Measurements from ENCODE around the gene ZMAT5.

The ZMAT5 gene

DNA sequence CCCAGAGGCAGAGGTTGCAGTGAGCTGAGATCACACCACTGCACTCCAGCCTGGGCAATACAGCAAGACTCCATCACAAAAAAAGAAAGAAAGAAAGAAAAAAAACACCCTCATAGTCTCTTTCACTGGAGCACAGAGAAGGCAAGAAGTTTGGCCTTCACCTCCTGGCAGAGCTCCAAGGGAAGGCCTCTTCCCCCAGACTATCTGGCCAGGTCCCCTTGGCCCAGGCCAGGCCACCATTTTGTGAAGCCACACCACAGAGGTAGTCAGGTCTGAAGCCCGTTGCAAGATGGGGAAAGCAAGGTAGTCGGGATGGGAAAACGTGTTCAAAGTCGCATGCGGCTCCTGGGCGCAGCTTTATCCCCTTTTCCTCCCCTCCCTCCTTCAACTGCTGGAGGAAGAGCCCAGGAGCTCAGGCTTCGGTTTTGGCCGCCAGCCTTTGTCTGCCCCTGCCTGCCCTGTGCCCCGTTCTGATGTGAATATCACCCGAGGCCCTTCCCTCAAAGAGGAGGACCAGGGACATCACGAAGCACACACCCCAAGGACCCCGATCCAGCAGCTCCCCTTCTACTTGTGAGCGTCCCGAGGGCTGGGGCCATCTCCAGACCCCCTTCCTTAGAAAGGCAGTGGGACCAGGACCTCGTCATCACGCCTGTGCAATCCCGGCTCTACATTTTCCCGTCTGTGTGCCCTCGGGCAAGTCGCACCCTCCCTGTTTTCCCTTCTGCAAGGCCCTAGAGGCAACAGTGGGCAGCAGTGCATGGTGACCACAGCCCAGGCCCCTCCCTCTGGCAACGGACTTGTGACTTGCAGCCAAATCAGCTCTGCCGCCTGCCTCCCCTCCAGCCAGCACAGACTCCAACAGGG lies 29.3 kb downstream of the ZMAT5 start:
- intact Hi-C loops (cut with micrococcal nuclease): no loop called here
- Mint-ChIP-seq H3K36me3 (ENCODE audit: low read depth) (peaks cover 96% of the 10 kb centered on the region), H3K4me1 (ENCODE audit: low read depth) (no peaks in the 10 kb centered on the region), H3K9me3 (no peaks in the 10 kb centered on the region), H3K27ac (no peak overlapping the region), H3K4me3 (no peak overlapping the region), H3K27me3 (peaks cover 7% of the 10 kb centered on the region)

DNA sequence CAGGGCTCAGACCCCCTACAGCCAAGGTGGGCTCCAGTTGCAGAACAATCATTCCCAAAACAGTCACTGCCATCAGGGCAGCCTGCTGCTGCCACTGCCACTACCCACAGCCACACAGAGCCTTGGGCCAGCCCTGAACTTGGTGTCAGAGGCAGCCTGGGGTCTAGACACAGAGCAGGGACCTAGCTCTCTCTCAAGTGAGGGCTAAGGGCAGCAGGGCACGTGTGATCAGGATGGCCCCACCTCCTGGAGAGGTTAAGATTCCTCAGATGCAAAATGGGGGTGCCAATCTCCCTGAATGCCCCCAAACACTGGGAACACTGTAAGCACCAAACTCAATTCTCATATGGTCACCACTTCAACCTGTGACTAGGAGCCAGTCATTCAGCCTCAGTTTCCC lies 31.4 kb downstream of the ZMAT5 start:
- Mint-ChIP-seq H3K9me3 (no peaks in the 10 kb centered on the region), H3K36me3 (ENCODE audit: low read depth) (peaks cover 95% of the 10 kb centered on the region), H3K4me3 (no peak overlapping the region), H3K27ac (no peak overlapping the region), H3K4me1 (ENCODE audit: low read depth) (no peaks in the 10 kb centered on the region), H3K27me3 (peaks cover 7% of the 10 kb centered on the region)
- intact Hi-C loops (cut with micrococcal nuclease): no loop called here

DNA sequence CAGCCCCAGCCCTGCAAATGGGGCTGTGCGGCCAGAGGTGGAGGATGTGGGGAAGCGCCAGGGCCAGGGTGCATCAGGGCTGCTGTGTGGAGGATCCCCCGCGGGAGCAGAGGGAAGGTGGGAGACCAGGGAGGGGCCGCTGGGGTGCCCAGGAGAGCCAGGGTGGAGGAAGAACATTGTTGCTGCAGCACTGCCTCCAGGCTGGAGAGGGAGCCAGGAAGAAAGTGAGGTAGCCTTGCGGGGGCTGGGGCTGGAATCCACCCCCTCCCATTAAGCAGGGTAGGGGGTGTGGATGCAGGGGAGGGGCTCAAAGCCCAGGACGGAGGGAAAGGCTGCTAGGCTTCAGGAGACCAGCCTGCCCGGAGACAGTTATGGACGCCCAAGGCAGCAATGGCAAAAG lies 32.0 kb downstream of the ZMAT5 start:
- H3K36me3 Mint-ChIP-seq (ENCODE audit: low read depth): peaks cover 95% of the 10 kb centered on the region
- peaks cover 7% of the 10 kb centered on the region for H3K27me3 Mint-ChIP-seq
- intact Hi-C loops (cut with micrococcal nuclease): no loop called here
- no peaks in the 10 kb centered on the region for H3K9me3 Mint-ChIP-seq
- no peak overlapping the region for H3K27ac Mint-ChIP-seq
- no peak overlapping the region for H3K4me3 Mint-ChIP-seq
- no peaks in the 10 kb centered on the region for H3K4me1 Mint-ChIP-seq (ENCODE audit: low read depth)

DNA sequence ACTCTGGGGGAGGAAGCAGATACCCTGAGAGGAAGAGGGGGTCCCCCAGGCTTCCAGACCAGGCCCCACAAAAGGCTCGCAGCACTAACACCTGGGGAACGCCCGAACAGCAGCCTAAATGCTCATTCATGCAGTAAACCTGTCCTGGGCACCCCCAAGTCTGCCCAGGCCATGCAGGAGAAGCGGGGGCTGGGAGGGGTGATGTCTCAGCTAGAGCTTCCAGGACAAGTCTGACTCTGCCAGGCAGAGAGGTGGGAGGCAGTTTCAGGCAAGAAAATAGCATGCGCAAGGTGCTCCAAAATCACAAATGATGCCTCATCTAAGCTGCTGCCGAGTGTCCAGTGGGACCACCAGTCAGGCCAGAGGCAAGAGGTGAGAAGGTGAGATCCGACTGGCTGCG lies 32.4 kb downstream of the ZMAT5 start:
- H3K4me3 Mint-ChIP-seq: no peak overlapping the region
- no peak overlapping the region for H3K27ac Mint-ChIP-seq
- H3K27me3 Mint-ChIP-seq: peaks cover 7% of the 10 kb centered on the region
- no peaks in the 10 kb centered on the region for H3K9me3 Mint-ChIP-seq
- H3K4me1 Mint-ChIP-seq (ENCODE audit: low read depth): no peaks in the 10 kb centered on the region
- intact Hi-C loops (cut with micrococcal nuclease): no loop called here
- H3K36me3 Mint-ChIP-seq (ENCODE audit: low read depth): peaks cover 94% of the 10 kb centered on the region

DNA sequence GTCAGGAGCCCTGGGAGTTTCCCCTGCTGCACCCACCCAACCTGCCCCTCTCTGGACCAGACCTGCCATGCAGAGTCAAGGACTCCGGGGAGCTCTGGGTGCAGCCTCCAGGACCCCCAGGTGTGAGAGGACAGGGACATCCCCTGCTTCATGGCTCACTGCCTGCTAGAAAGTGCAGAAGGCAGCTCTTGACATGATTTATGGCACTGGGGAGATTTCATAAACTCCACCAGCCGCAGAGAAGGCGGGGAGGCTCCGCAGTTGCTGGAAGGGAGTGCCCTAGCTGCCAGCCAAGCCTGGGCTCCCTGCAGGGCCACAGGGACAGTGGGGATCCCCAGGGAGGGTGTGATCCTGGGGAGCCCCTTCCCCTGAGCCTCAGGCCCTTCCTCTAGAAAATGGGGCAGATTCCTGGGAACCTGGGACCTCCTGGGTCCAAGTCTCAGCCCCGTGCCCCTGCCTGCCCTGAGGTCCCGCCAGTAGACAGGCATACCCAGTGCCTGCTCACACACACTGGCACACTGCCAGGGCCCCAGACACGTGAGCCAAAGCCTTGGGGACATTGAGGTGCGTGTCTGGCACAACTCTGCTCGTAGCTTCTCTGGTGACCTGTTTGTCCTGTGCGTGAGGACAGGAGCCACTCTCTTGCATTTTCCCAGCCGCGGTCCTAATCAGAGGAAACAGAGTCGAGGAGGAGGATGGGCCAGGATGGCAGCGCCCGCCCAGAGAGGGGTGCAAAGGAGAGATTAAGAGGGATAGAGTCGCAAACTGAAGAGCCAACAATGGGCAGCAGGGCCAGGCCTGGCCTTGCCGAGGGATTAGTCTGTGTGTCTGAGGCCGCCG lies 33.2 kb downstream of the ZMAT5 start:
- H3K9me3 Mint-ChIP-seq: no peaks in the 10 kb centered on the region
- no peak overlapping the region for H3K27ac Mint-ChIP-seq
- no peaks in the 10 kb centered on the region for H3K4me1 Mint-ChIP-seq (ENCODE audit: low read depth)
- peaks cover 7% of the 10 kb centered on the region for H3K27me3 Mint-ChIP-seq
- no peak overlapping the region for H3K4me3 Mint-ChIP-seq
- intact Hi-C loops (cut with micrococcal nuclease): no loop called here
- peaks cover 92% of the 10 kb centered on the region for H3K36me3 Mint-ChIP-seq (ENCODE audit: low read depth)

DNA sequence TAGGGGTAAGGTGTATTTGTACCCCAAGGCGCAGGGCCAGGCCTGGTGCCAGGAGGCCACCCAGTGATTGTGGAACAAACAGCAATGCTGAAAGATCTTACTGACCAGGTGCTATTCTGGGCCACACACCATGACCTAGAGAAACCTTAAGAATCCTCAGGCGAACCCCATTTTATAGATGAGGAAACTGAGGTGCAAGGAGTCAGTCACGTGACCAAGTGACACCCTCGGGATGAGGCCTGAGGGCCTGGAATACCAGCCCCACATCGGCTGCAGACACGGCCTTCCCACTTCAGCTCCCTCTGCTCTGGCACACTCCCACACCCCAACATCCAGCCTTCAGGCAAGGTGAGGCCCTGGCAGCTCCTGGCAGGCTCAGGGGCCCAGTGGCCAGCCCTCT lies 33.9 kb downstream of the ZMAT5 start:
- H3K27me3 Mint-ChIP-seq: peaks cover 7% of the 10 kb centered on the region
- H3K4me1 Mint-ChIP-seq (ENCODE audit: low read depth): no peaks in the 10 kb centered on the region
- no peak overlapping the region for H3K27ac Mint-ChIP-seq
- H3K36me3 Mint-ChIP-seq (ENCODE audit: low read depth): peaks cover 85% of the 10 kb centered on the region
- H3K4me3 Mint-ChIP-seq: no peak overlapping the region
- no peaks in the 10 kb centered on the region for H3K9me3 Mint-ChIP-seq
- intact Hi-C loops (cut with micrococcal nuclease): no loop called here

DNA sequence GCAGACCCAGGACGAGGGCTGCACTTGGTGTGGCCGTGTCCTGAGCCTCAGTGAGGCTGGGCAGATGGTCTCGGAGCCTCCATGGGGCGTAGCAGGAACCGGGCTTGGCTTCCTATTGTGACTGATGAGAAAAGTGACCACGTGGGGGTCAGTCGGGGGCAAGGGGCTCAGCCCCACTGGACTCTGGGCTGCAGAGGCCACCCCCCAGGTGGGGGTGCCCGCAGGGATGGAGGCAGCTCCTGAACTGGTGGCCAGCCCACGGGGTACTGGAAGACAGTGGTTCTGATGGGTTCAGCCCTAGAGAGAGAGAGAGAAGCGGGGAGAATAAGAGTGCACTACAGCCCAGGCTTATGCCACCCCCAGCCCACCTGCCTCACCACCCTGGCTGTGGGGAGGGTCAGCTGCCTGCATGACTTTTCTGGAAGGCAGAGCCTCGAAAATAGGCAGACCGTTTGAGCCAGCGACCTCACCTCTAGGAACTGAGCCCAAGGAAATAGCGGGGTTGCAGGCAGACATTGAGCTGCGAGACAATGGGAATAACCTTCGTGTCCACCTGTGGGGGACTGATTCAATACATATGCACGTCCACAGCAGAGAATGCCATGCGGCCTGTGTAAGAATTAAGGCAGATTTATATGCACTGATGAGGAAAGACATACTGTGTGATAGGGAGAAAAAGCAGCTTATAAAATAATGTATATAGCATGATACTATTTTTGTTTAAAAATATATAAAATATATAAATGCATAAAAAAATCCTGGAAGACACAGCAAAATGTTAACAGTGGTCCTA lies 35.6 kb downstream of the ZMAT5 start:
- Mint-ChIP-seq H3K27ac (no peak overlapping the region), H3K9me3 (no peaks in the 10 kb centered on the region), H3K27me3 (peaks cover 12% of the 10 kb centered on the region), H3K4me1 (ENCODE audit: low read depth) (no peaks in the 10 kb centered on the region), H3K4me3 (no peak overlapping the region), H3K36me3 (ENCODE audit: low read depth) (peaks cover 69% of the 10 kb centered on the region)
- intact Hi-C loops (cut with micrococcal nuclease): no loop called here

DNA sequence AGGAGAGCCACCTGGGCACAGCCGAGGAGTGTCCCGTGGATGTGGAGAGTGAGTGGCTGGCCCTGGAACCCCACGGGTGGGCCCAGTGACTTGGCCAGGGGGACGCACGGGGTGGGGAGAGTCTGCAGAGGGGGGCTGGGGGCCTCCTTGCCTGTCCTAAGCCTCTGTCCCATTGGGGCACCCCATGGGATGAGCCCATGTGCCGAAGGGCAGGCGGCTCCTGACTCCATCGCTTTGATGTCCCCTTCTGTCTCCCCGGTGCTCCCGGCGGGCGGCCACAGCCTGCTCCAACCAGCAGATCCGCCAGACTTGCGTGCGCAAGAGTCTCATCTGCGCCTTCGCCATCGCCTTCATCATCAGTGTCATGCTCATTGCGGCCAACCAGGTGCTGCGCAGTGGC lies 37.6 kb downstream of the ZMAT5 start:
- intact Hi-C loops (cut with micrococcal nuclease): no loop called here
- Mint-ChIP-seq H3K4me3 (no peak overlapping the region), H3K27ac (no peak overlapping the region)

DNA sequence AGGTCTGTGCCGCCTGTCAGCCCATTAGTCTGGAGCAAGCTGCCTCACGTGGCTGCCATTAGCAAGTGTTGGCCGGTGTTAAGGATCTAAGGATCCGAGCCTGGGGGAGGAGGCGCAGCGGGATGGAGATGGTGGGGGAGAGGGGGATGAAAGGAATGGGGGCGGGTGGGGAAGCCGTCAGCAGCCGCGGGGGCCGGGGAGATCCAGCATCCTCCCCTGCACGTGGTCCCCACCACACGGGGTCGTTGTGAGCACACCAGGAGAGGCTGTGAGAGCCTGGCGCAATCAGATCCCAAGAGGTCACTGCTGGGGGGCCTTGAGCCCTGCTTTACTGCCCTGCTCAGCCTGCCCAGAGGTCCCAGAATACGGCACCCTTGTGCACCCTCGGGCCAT lies 39.7 kb downstream of the ZMAT5 start:
- Mint-ChIP-seq H3K9me3 (no peaks in the 10 kb centered on the region), H3K27me3 (peaks cover 29% of the 10 kb centered on the region), H3K27ac (no peak overlapping the region), H3K36me3 (ENCODE audit: low read depth) (peaks cover 32% of the 10 kb centered on the region), H3K4me1 (ENCODE audit: low read depth) (no peaks in the 10 kb centered on the region), H3K4me3 (no peak overlapping the region)
- intact Hi-C loops (cut with micrococcal nuclease): no loop called here

More for the DNA sequence above, 37.6 kb downstream of the ZMAT5 start:
- Mint-ChIP-seq H3K36me3 (ENCODE audit: low read depth) (peaks cover 48% of the 10 kb centered on the region), H3K9me3 (no peaks in the 10 kb centered on the region), H3K27me3 (peaks cover 13% of the 10 kb centered on the region), H3K4me1 (ENCODE audit: low read depth) (no peaks in the 10 kb centered on the region)

DNA sequence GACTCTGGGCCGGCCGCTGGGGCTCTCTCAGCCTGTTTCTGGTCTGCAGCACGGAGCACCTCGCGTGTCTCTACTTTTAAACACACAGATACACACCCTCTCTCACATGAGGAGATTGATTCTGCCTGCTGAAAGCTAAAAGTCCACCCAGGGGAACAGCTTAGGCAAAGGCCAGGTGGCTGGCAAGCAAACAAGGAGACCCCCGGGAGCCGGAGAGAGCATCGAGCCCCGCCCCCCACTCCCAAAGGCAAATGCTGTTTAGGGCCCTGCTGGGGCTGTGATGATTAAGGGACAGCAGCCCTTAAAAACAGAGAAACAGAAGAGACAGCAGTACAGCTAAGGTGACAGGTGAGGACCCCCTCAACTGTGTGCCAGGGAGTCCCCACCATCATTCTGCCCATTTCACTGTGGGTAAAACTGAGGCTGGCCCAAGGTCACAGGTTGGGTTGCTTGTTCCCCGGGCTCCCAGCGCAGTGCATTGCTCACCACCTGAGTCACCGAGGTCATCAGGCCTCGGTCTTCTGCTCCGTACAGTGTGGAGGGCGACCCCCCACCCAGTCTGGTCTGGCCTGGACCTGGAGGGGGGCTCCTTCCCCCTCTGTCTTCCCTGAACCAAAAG lies 40.2 kb downstream of the ZMAT5 start:
- peaks cover 27% of the 10 kb centered on the region for H3K36me3 Mint-ChIP-seq (ENCODE audit: low read depth)
- intact Hi-C loops (cut with micrococcal nuclease): no loop called here
- no peak overlapping the region for H3K27ac Mint-ChIP-seq
- H3K4me1 Mint-ChIP-seq (ENCODE audit: low read depth): no peaks in the 10 kb centered on the region
- peaks cover 34% of the 10 kb centered on the region for H3K27me3 Mint-ChIP-seq
- H3K4me3 Mint-ChIP-seq: no peak overlapping the region
- no peaks in the 10 kb centered on the region for H3K9me3 Mint-ChIP-seq

DNA sequence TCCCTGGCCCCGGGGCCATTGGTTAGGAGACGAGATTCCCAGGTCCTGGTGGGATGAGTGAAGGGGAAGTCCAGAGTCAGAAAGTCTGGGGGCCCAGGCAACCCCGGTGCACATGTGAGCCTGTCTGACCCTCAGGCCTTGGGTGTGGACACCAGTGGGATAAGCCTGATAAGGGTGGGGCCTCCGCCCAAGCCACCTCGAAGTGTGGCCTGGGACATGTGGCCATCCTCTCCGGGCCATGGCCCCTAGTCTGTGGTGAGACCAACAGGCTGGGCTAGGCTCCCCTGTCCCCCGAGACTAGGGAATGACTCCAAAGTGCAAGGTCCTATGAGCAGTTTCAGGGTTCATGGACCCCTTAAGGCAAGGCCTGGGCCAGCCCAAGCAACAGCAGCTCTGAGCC lies 40.7 kb downstream of the ZMAT5 start:
- peaks cover 39% of the 10 kb centered on the region for H3K27me3 Mint-ChIP-seq
- no peak overlapping the region for H3K27ac Mint-ChIP-seq
- intact Hi-C loops (cut with micrococcal nuclease): no loop called here
- no peak overlapping the region for H3K4me3 Mint-ChIP-seq
- peaks cover 23% of the 10 kb centered on the region for H3K36me3 Mint-ChIP-seq (ENCODE audit: low read depth)
- H3K4me1 Mint-ChIP-seq (ENCODE audit: low read depth): no peaks in the 10 kb centered on the region
- no peaks in the 10 kb centered on the region for H3K9me3 Mint-ChIP-seq

DNA sequence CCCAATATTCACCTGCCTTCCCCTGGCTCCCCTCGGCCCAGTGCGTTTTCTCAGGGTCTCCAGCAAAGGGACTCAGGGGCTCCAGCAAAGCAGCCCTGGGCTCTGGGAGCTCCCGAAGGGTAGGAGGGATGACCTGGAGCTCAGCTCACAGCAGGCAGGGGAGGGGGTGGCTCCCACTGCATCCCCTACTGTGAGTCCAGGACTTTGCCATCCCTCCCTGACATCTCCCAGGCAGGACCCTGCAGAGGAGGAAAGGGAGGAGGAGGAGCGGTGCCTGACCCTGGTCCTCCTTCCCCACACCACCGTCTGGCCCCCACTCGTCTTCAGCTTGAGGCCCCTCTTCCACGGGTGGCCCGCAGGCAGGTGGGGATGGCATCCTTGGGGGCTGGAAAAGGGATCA lies 42.0 kb downstream of the ZMAT5 start:
- Mint-ChIP-seq H3K27ac (no peak overlapping the region), H3K4me1 (ENCODE audit: low read depth) (no peaks in the 10 kb centered on the region), H3K4me3 (no peak overlapping the region), H3K27me3 (peaks cover 44% of the 10 kb centered on the region), H3K9me3 (no peaks in the 10 kb centered on the region), H3K36me3 (ENCODE audit: low read depth) (peaks cover 10% of the 10 kb centered on the region)
- intact Hi-C loops (cut with micrococcal nuclease): no loop called here

DNA sequence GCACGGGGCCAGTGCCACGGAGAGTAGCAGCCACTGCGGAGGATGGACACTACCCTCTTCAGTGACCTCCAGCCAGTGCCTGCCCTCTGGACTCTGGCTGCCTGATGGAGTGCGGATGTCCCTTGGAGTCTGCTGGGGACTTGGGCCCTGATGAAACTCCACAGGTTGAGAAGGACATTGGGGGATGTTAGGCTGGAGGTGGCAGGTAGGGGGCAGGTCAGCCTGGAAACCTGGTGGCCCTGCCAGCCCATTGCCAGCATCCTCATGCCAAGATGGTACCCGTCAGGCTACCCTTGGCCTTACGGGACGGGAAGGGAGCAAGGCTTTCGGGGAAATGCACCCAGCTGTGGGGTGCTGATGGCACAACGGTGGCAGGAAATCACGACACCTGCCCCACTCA lies 43.0 kb downstream of the ZMAT5 start:
- Mint-ChIP-seq H3K27me3 (peaks cover 53% of the 10 kb centered on the region), H3K9me3 (no peaks in the 10 kb centered on the region), H3K4me3 (no peak overlapping the region), H3K4me1 (ENCODE audit: low read depth) (no peaks in the 10 kb centered on the region), H3K36me3 (ENCODE audit: low read depth) (peaks cover 2% of the 10 kb centered on the region), H3K27ac (no peak overlapping the region)
- intact Hi-C loops (cut with micrococcal nuclease): no loop called here

Measured in dendritic cell treated with granulocyte-macrophage colony-stimulating factor and Interleukin-4, amounts not matched to agents 40 ng/mL and 50 ng/mL, for 4 days (primary cell).